PC-3 (cell line): Measurements from ENCODE around the gene TMEM18.

ENCODE experiments used
- CTCF ChIP-seq: fragments of 300-600 bp; sonication (generic); conservative IDR thresholded peaks from 2 replicates; pipeline ENCODE4 v1.5.1; 2017; ENCODE audit warnings: antibody characterized with exemption, low read depth, mild to moderate bottlenecking, low read length
- EZH2 ChIP-seq: fragments of 300-600 bp; sonication (generic); IDR thresholded peaks from one replicate; pipeline ENCODE4 v1.6.1; 2017; ENCODE audit warnings: antibody characterized with exemption, mild to moderate bottlenecking, low read length; ENCODE audit not compliant: unreplicated experiment
- EZH2phosphoT487 ChIP-seq: fragments of 300-600 bp; sonication (generic); IDR thresholded peaks from 2 replicates; pipeline ENCODE4 v1.6.1; 2018; ENCODE audit warnings: mild to moderate bottlenecking, antibody characterized with exemption, low read length, borderline replicate concordance

GRCh38 chr2:689877-690510, 12.8 kb upstream of the TMEM18 start:
- TF ChIP-seq EZH2 (no peak), CTCF (no peak), EZH2phosphoT487 (no peak)
